ENCODE measurements around the gene SORCS2. TPM values are rescaled to one million over a fixed set of nuclear protein-coding genes. Genes with fewer than 3 reads are reported as not detected.

The SORCS2 gene
- total RNA-seq, 4 donors from 2014 or later: 0.07 to 1.2 (median 0.11) TPM

DNA sequence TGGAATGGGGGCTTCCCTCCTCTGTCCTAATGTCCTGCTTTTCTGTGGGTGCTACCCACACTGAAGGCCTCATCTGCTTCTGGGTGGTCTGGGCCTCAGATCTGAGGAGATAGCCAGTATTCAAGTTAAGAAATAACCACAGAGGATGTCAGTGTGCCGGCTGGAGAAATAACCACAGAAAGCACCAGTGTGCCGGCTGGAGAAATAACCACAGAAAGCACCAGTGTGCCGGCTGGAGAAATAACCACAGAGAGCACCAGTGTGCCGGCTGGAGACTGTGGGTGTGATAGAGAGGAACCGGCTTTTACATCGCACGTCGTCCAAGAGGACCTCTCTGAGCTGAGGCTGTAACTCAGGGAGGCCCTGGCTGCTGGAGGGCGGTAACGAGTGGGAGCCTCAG is 308.1 kb downstream of the SORCS2 start:
- intact Hi-C loops (cut with DNase I; ENCODE audit: low total_unique reads): no loop called here
- Histone ChIP-seq H3K27ac (no peak overlapping the region), H3K4me1 (no peaks in the 10 kb centered on the region), H3K4me3 (no peak overlapping the region), H3K36me3 (no peaks in the 10 kb centered on the region), H3K9me3 (no peaks in the 10 kb centered on the region), H3K27me3 (peaks cover 0 to 2% (median 0%) of the 10 kb centered on the region in 3 donors)
- ATAC-seq (no peak), DNase-seq (no peak)
- in situ Hi-C loops (cut with MboI; ENCODE audit: low sequenced_read_pairs in 4 of 4): no loop called here
- TF ChIP-seq POLR2A (IDR thresholded peaks at IDR 0.05): no peak
- TF ChIP-seq, protein P1, sequence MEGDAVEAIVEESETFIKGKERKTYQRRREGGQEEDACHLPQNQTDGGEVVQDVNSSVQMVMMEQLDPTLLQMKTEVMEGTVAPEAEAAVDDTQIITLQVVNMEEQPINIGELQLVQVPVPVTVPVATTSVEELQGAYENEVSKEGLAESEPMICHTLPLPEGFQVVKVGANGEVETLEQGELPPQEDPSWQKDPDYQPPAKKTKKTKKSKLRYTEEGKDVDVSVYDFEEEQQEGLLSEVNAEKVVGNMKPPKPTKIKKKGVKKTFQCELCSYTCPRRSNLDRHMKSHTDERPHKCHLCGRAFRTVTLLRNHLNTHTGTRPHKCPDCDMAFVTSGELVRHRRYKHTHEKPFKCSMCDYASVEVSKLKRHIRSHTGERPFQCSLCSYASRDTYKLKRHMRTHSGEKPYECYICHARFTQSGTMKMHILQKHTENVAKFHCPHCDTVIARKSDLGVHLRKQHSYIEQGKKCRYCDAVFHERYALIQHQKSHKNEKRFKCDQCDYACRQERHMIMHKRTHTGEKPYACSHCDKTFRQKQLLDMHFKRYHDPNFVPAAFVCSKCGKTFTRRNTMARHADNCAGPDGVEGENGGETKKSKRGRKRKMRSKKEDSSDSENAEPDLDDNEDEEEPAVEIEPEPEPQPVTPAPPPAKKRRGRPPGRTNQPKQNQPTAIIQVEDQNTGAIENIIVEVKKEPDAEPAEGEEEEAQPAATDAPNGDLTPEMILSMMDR (IDR thresholded peaks at IDR 0.05 in 4 of 5, conservative IDR thresholded peaks at IDR 0.05 in 1 of 5): no peak

DNA sequence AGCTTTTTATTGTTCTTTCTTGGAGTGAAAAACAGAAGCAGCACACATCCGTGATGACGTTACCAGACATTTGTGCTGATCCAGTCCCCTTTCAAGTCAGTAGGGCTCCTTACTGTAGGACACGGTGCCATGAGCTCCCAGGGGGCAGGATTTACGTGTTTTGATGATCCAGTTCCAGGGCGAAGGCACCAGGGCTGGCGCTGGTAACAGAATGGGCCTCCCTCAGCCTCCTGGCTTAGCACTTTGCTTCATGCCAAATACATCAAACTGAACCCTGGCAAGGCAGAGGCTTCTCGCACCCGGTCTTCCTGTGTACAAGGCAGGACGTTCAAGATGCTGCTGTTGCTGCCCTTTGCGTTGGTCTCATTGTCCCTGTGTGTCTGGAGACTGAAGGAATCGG is 309.0 kb downstream of the SORCS2 start:
- ATAC-seq (no peak), DNase-seq (no peak)
- no peaks in the 10 kb centered on the region for H3K9me3 ChIP-seq
- H3K36me3 ChIP-seq: no peaks in the 10 kb centered on the region
- in situ Hi-C loops (cut with MboI; ENCODE audit: low sequenced_read_pairs in 4 of 4) (no loop called here), intact Hi-C loops (cut with DNase I; ENCODE audit: low total_unique reads) (no loop called here)
- no peak overlapping the region for H3K4me3 ChIP-seq
- TF ChIP-seq, protein P1 (IDR thresholded peaks at IDR 0.05 in 4 of 5, conservative IDR thresholded peaks at IDR 0.05 in 1 of 5): no peak
- no peak for TF ChIP-seq POLR2A (IDR thresholded peaks at IDR 0.05)
- no peak overlapping the region for H3K27ac ChIP-seq
- peaks cover 0 to 2% (median 0%) of the 10 kb centered on the region in 3 donors for H3K27me3 ChIP-seq
- no peaks in the 10 kb centered on the region for H3K4me1 ChIP-seq

DNA sequence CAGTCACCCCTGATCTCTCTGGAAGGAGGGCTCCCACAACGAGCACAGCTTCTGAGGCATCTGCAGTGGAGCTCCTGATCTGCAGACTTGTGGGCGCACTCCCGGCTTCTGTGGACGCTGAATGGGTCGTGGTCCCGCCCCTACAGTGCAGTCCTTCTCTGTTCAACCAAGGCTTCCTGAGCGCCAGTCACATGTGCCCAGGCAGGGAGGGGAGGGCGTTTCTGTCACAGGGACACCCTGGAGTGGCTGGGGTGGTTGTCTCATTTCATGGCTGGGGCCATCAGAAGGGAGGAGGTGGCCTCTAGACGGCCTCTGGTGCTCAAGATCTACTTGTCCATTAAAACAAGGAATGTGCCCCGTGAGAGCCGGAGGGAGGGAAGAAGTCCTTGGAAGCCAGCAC is 309.5 kb downstream of the SORCS2 start:
- in situ Hi-C loops (cut with MboI; ENCODE audit: low sequenced_read_pairs in 4 of 4): no loop called here
- DNase-seq: no peak
- H3K27me3 ChIP-seq: peaks cover 0 to 2% (median 0%) of the 10 kb centered on the region in 3 donors

DNA sequence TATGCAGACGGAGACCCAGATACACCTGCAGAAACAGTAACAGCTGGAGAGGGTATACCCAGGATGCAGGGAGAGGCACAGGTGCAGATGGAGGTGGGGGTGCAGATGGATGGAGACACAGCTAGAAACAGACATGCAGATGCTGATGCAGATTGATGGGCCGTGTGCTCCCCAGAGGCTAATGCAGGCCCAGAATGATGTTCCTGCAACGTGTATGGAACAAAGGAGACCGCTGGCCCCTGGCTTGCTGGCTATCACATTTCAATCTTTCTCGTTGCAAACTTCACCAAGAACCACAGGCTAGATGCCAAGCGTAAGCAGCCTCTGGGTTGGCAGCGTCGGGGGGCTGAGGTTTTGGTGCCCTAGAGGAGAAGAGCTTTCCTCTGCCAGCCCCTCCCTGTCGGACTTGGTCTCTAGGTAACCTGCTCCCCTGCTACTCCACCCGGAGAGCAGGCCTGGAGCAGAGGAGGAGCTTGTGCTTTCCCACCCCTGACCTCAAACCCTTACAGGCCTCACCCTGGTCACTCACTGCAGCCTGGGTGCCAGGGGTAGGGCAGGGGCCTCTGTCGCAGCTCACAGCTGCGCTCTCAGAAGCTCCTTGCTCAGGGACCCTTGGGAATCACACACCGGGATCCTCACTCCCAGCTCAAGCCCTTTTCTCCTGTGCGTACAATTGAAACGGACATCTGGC is 311.4 kb downstream of the SORCS2 start:
- intact Hi-C loops (cut with DNase I; ENCODE audit: low total_unique reads) (no loop called here), in situ Hi-C loops (cut with MboI; ENCODE audit: low sequenced_read_pairs in 4 of 4) (no loop called here)
- TF ChIP-seq, protein P1 (IDR thresholded peaks at IDR 0.05 in 4 of 5, conservative IDR thresholded peaks at IDR 0.05 in 1 of 5): no peak
- no peak for TF ChIP-seq POLR2A (IDR thresholded peaks at IDR 0.05)
- no peaks in the 10 kb centered on the region for H3K9me3 ChIP-seq
- H3K4me1 ChIP-seq: no peaks in the 10 kb centered on the region
- peaks cover 0 to 2% (median 0%) of the 10 kb centered on the region in 3 donors for H3K27me3 ChIP-seq
- H3K27ac ChIP-seq: no peak overlapping the region
- H3K4me3 ChIP-seq: no peak overlapping the region
- ATAC-seq (no peak), DNase-seq (no peak)
- H3K36me3 ChIP-seq: no peaks in the 10 kb centered on the region

More for the DNA sequence above, 309.5 kb downstream of the SORCS2 start:
- intact Hi-C loops (cut with DNase I; ENCODE audit: low total_unique reads): no loop called here
- TF ChIP-seq, protein P1 (IDR thresholded peaks at IDR 0.05 in 4 of 5, conservative IDR thresholded peaks at IDR 0.05 in 1 of 5): no peak
- TF ChIP-seq POLR2A (IDR thresholded peaks at IDR 0.05): no peak
- no peaks in the 10 kb centered on the region for H3K36me3 ChIP-seq
- no peaks in the 10 kb centered on the region for H3K9me3 ChIP-seq
- no peak overlapping the region for H3K27ac ChIP-seq
- H3K4me3 ChIP-seq: no peak overlapping the region
- no peak for ATAC-seq
- H3K4me1 ChIP-seq: no peaks in the 10 kb centered on the region

All from gastrocnemius medialis (tissue), 4 donors.